HepG2 (cell line): ENCODE results near the gene NEDD4L. TPM values are rescaled to one million over a fixed set of nuclear protein-coding genes. Genes with fewer than 3 reads are reported as not detected.

ENCODE experiments used
- ARNT ChIP-seq: fragments of 450-650 bp; IDR thresholded peaks from 2 replicates; pipeline ENCODE4 v1.6.1; 2017
- CREB1 ChIP-seq, 2 experiments: fragments of 450-650 bp in 1 of 2; IDR thresholded peaks; 2 replicates each; pipeline ENCODE4 v1.6.1; 2016 to 2017; ENCODE audit warnings: control low read depth in 1 of 2, mild to moderate bottlenecking in 1 of 2, missing compliant biosample characterization in 1 of 2, missing genetic modification characterization in 1 of 2
- FOXO1 ChIP-seq: sonication (generic); formaldehyde crosslinking; IDR thresholded peaks from 2 replicates; pipeline ENCODE4 v1.4.0; 2020; ENCODE audit warnings: missing genetic modification reagents
- GABPB1 ChIP-seq: IDR thresholded peaks from 2 replicates; pipeline ENCODE4 v1.6.1; 2016; ENCODE audit warnings: mild to moderate bottlenecking, missing genetic modification reagents, moderate library complexity, missing compliant biosample characterization
- KDM4B ChIP-seq: sonication (generic); formaldehyde crosslinking; IDR thresholded peaks from 2 replicates; pipeline ENCODE4 v1.4.0; 2020; ENCODE audit warnings: missing genetic modification reagents
- POLR2A ChIP-seq, 2 experiments: IDR thresholded peaks; 2 replicates each; pipeline ENCODE4 v1.6.1; 2011; ENCODE audit warnings: low read depth in 2 of 2, low read length in 2 of 2, mild to moderate bottlenecking in 1 of 2, moderate library complexity in 1 of 2; ENCODE audit not compliant: insufficient read depth in 1 of 2
- RFXANK ChIP-seq: IDR thresholded peaks from 2 replicates; pipeline ENCODE4 v1.6.1; 2016
- SSRP1 ChIP-seq: IDR thresholded peaks from 2 replicates; pipeline ENCODE4 v1.6.1; 2016; ENCODE audit warnings: control low read depth
- TRIM24 ChIP-seq: sonication (generic); formaldehyde crosslinking; IDR thresholded peaks from 2 replicates; pipeline ENCODE4 v1.8.0; 2022; ENCODE audit warnings: mild to moderate bottlenecking, missing genetic modification reagents
- ZNF234 ChIP-seq: sonication (generic); formaldehyde crosslinking; conservative IDR thresholded peaks from 2 replicates; pipeline ENCODE4 v1.5.1; 2020; ENCODE audit warnings: mild to moderate bottlenecking, missing genetic modification reagents
- ZNF256 ChIP-seq: sonication (generic); formaldehyde crosslinking; conservative IDR thresholded peaks from 2 replicates; pipeline ENCODE4 v1.4.0; 2020; ENCODE audit warnings: missing genetic modification reagents
- ZNF264 ChIP-seq: sonication (generic); formaldehyde crosslinking; IDR thresholded peaks from 2 replicates; pipeline ENCODE4 v1.4.0; 2020; ENCODE audit warnings: missing genetic modification reagents
- ZNF329 ChIP-seq: sonication (generic); formaldehyde crosslinking; IDR thresholded peaks from 2 replicates; pipeline ENCODE4 v1.9.0; 2021; ENCODE audit warnings: low read depth, mild to moderate bottlenecking, missing genetic modification reagents
- polyA plus RNA-seq, 8 experiments: library from polyadenylated mRNA; depleted of rRNA in 3 of 8; stranded (reverse) in 7 of 8; unstranded in 1 of 8; fragments of >200 nt; fragmentation: Illumina TruSeq in 4 of 8; extraction: Trizol in 4 of 8; gene quantifications; 2 replicates each; pipeline versions ENCODE4 v1.2.1 to v1.2.3, GENCODE V29; 2011 to 2016; ENCODE audit warnings: low read depth in 4 of 8, missing spikeins in 1 of 8, mixed read lengths in 1 of 8; ENCODE audit not compliant: insufficient read depth in 1 of 8
- total RNA-seq, 5 experiments: library from RNA; depleted of rRNA; stranded (reverse); fragments of >200 nt; fragmentation: Illumina TruSeq; extraction: Trizol; gene quantifications; 2 replicates each; pipeline ENCODE4 v1.2.3, GENCODE V29; 2016; ENCODE audit warnings: low read depth in 1 of 5
- TF ChIP-seq, protein P1 (sequence below): sonication (generic); formaldehyde crosslinking; IDR thresholded peaks from 2 replicates; pipeline ENCODE4 v1.4.0; 2020; ENCODE audit warnings: missing genetic modification reagents
- TF ChIP-seq, protein P2 (sequence below): sonication (generic); formaldehyde crosslinking; IDR thresholded peaks from 2 replicates; pipeline ENCODE4 v1.4.0; 2020; ENCODE audit warnings: mild to moderate bottlenecking, missing genetic modification reagents
- TF ChIP-seq, protein P3 (sequence below): IDR thresholded peaks from 2 replicates; pipeline ENCODE4 v1.6.1; 2016; ENCODE audit warnings: mild to moderate bottlenecking, missing biosample characterization, missing genetic modification reagents
- TF ChIP-seq, protein P4 (sequence below): sonication (generic); formaldehyde crosslinking; IDR thresholded peaks from 2 replicates; pipeline ENCODE4 v1.4.0; 2020; ENCODE audit warnings: mild to moderate bottlenecking, missing genetic modification reagents
- TF ChIP-seq, protein P5 (sequence below): sonication (generic); formaldehyde crosslinking; IDR thresholded peaks from 2 replicates; pipeline ENCODE4 v1.8.0; 2022; ENCODE audit warnings: missing genetic modification reagents, mild to moderate bottlenecking, borderline replicate concordance

Gene NEDD4L
- total and polyA plus RNA-seq, 2 of the 13 experiments (the other 11 are each of a cell fraction or from before 2014, with no cell fraction given) = 168 to 390 TPM

DNA sequence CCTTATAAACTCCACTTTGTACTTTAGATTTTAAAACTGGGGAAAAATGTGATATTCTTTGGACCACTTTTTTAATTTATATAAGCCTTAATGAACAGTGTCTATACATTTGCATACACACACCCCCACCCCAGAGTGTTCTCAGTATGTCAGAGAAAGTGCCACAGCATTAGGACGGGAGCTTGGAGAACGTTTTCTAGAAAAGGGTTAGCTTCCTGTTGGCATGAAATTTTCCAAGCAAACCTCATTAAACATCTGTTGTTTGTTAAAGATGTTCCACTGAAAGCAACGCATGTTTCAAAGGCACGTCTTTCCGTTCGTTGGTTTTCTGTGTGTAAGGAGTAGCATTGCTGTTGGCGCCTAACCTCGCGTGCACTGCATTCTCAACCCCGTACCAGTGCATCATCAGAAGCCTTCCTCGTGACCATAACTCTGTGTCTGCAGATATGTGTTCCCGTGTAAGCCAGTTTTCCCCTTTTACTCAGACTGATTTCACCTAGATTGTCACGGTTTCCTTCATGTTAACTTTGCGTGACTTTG lies 356.4 kb downstream of the NEDD4L start (continued):
- no peak for TF ChIP-seq FOXO1 (CRISPR knock-in tag)
- TF ChIP-seq, protein P1, sequence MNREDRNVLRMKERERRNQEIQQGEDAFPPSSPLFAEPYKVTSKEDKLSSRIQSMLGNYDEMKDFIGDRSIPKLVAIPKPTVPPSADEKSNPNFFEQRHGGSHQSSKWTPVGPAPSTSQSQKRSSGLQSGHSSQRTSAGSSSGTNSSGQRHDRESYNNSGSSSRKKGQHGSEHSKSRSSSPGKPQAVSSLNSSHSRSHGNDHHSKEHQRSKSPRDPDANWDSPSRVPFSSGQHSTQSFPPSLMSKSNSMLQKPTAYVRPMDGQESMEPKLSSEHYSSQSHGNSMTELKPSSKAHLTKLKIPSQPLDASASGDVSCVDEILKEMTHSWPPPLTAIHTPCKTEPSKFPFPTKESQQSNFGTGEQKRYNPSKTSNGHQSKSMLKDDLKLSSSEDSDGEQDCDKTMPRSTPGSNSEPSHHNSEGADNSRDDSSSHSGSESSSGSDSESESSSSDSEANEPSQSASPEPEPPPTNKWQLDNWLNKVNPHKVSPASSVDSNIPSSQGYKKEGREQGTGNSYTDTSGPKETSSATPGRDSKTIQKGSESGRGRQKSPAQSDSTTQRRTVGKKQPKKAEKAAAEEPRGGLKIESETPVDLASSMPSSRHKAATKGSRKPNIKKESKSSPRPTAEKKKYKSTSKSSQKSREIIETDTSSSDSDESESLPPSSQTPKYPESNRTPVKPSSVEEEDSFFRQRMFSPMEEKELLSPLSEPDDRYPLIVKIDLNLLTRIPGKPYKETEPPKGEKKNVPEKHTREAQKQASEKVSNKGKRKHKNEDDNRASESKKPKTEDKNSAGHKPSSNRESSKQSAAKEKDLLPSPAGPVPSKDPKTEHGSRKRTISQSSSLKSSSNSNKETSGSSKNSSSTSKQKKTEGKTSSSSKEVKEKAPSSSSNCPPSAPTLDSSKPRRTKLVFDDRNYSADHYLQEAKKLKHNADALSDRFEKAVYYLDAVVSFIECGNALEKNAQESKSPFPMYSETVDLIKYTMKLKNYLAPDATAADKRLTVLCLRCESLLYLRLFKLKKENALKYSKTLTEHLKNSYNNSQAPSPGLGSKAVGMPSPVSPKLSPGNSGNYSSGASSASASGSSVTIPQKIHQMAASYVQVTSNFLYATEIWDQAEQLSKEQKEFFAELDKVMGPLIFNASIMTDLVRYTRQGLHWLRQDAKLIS (CRISPR knock-in tag) = peak; percentile 65; the same call in 1 of the 2 replicates
- TF ChIP-seq ZNF264 (CRISPR knock-in tag) = no peak
- no peak for TF ChIP-seq GABPB1 (CRISPR knock-in tag)
- TF ChIP-seq ARNT = no peak
- TF ChIP-seq POLR2A (IDR thresholded peaks at IDR 0.05; ENCODE audit: insufficient read depth in 1 of 2, low read depth in 2 of 2, low read length in 2 of 2) = peak in 1 of 2 experiments; percentile 57; a peak in 1 of 4 replicates
- no peak for TF ChIP-seq CREB1 (IDR thresholded peaks at IDR 0.05)
- TF ChIP-seq CREB1 (CRISPR knock-in tag; IDR thresholded peaks at IDR 0.05) = no peak
- TF ChIP-seq, protein P2, sequence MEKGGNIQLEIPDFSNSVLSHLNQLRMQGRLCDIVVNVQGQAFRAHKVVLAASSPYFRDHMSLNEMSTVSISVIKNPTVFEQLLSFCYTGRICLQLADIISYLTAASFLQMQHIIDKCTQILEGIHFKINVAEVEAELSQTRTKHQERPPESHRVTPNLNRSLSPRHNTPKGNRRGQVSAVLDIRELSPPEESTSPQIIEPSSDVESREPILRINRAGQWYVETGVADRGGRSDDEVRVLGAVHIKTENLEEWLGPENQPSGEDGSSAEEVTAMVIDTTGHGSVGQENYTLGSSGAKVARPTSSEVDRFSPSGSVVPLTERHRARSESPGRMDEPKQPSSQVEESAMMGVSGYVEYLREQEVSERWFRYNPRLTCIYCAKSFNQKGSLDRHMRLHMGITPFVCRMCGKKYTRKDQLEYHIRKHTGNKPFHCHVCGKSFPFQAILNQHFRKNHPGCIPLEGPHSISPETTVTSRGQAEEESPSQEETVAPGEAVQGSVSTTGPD (CRISPR knock-in tag) = no peak
- TF ChIP-seq, protein P3, sequence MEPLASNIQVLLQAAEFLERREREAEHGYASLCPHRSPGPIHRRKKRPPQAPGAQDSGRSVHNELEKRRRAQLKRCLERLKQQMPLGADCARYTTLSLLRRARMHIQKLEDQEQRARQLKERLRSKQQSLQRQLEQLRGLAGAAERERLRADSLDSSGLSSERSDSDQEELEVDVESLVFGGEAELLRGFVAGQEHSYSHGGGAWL (CRISPR knock-in tag) = no peak
- no peak for TF ChIP-seq KDM4B (CRISPR knock-in tag)
- TF ChIP-seq ZNF329 (CRISPR knock-in tag) = 0 out of 2 replicates have a peak, but pooled peaks have one; percentile 4
- TF ChIP-seq RFXANK = no peak
- no peak for TF ChIP-seq TRIM24 (CRISPR knock-in tag)
- 0 out of 2 replicates have a peak, but pooled peaks have one; percentile 40 for TF ChIP-seq ZNF234
- TF ChIP-seq ZNF256 (CRISPR knock-in tag) = no peak
- TF ChIP-seq, protein P4, sequence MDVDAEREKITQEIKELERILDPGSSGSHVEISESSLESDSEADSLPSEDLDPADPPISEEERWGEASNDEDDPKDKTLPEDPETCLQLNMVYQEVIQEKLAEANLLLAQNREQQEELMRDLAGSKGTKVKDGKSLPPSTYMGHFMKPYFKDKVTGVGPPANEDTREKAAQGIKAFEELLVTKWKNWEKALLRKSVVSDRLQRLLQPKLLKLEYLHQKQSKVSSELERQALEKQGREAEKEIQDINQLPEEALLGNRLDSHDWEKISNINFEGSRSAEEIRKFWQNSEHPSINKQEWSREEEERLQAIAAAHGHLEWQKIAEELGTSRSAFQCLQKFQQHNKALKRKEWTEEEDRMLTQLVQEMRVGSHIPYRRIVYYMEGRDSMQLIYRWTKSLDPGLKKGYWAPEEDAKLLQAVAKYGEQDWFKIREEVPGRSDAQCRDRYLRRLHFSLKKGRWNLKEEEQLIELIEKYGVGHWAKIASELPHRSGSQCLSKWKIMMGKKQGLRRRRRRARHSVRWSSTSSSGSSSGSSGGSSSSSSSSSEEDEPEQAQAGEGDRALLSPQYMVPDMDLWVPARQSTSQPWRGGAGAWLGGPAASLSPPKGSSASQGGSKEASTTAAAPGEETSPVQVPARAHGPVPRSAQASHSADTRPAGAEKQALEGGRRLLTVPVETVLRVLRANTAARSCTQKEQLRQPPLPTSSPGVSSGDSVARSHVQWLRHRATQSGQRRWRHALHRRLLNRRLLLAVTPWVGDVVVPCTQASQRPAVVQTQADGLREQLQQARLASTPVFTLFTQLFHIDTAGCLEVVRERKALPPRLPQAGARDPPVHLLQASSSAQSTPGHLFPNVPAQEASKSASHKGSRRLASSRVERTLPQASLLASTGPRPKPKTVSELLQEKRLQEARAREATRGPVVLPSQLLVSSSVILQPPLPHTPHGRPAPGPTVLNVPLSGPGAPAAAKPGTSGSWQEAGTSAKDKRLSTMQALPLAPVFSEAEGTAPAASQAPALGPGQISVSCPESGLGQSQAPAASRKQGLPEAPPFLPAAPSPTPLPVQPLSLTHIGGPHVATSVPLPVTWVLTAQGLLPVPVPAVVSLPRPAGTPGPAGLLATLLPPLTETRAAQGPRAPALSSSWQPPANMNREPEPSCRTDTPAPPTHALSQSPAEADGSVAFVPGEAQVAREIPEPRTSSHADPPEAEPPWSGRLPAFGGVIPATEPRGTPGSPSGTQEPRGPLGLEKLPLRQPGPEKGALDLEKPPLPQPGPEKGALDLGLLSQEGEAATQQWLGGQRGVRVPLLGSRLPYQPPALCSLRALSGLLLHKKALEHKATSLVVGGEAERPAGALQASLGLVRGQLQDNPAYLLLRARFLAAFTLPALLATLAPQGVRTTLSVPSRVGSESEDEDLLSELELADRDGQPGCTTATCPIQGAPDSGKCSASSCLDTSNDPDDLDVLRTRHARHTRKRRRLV (CRISPR knock-in tag) = 0 out of 2 replicates have a peak, but pooled peaks have one; percentile 13
- TF ChIP-seq, protein P5, sequence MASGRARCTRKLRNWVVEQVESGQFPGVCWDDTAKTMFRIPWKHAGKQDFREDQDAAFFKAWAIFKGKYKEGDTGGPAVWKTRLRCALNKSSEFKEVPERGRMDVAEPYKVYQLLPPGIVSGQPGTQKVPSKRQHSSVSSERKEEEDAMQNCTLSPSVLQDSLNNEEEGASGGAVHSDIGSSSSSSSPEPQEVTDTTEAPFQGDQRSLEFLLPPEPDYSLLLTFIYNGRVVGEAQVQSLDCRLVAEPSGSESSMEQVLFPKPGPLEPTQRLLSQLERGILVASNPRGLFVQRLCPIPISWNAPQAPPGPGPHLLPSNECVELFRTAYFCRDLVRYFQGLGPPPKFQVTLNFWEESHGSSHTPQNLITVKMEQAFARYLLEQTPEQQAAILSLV = no peak
- TF ChIP-seq SSRP1 (CRISPR knock-in tag) = peak; percentile 90
